Gastroesophageal sphincter (tissue), 3 donors: Measurements from ENCODE around the gene CDC25C.

Experiments used
- CTCF ChIP-seq, 4 experiments: fragments of 200-600 bp in 2 of 4; fragments of 450-650 bp in 2 of 4; sonication (generic) in 1 of 4; IDR thresholded peaks; one replicate each; pipeline ENCODE4 v1.5.1; 2017 to 2019; ENCODE audit warnings: antibody characterized with exemption in 4 of 4, mild to moderate bottlenecking in 2 of 4, moderate library complexity in 2 of 4
- POLR2A ChIP-seq, 2 donors: fragments of 450-650 bp; IDR thresholded peaks; one replicate each; pipeline ENCODE4 v1.6.1; 2017; ENCODE audit warnings: antibody characterized with exemption in 2 of 2, mild to moderate bottlenecking in 2 of 2, moderate library complexity in 1 of 2
- POLR2AphosphoS5 ChIP-seq: sonication (generic); formaldehyde crosslinking; IDR thresholded peaks from one replicate; pipeline ENCODE4 v1.6.1; 2017; ENCODE audit warnings: antibody characterized with exemption

GRCh38 chr5:138339091-138339456, 7.5 kb upstream of the CDC25C start:
- no peak for TF ChIP-seq POLR2AphosphoS5
- no peak for TF ChIP-seq CTCF (IDR thresholded peaks at IDR 0.05)
- no peak for TF ChIP-seq POLR2A (IDR thresholded peaks at IDR 0.05)
